AG04449 (cell line): Measurements from ENCODE around the gene XIRP2.

ENCODE experiments used
- CTCF ChIA-PET: fragments of 350-600 bp; formaldehyde crosslinking; extraction: SDS; loops from one replicate; lab custom pipeline; 2021; ENCODE audit warnings: antibody characterized with exemption; lab: Yijun Ruan, JAX
- POLR2A ChIA-PET: fragments of 400-600, 350-600 bp; formaldehyde crosslinking; extraction: SDS; loops from one replicate; lab custom pipeline; 2020; ENCODE audit warnings: antibody characterized with exemption, inconsistent platforms; lab: Yijun Ruan, JAX
- DNase-seq: peaks from one replicate; pipeline ENCODE4 v3.0.0-alpha.2; 2010; ENCODE audit warnings: low read depth, low spot score
- H3K4me3 ChIP-seq: 2 replicates; pipeline ENCODE4 v1.5.1; 2011; ENCODE audit warnings: low read depth, mild to moderate bottlenecking, control low read depth, low read length
- TF ChIP-seq, protein P1 (sequence below): IDR thresholded peaks from one replicate; pipeline ENCODE4 v1.5.1; 2011; ENCODE audit warnings: mild to moderate bottlenecking, moderate library complexity, low read length, control low read depth, inconsistent platforms; ENCODE audit not compliant: insufficient read depth; ENCODE audit errors: missing control alignments

The XIRP2 gene

DNA sequence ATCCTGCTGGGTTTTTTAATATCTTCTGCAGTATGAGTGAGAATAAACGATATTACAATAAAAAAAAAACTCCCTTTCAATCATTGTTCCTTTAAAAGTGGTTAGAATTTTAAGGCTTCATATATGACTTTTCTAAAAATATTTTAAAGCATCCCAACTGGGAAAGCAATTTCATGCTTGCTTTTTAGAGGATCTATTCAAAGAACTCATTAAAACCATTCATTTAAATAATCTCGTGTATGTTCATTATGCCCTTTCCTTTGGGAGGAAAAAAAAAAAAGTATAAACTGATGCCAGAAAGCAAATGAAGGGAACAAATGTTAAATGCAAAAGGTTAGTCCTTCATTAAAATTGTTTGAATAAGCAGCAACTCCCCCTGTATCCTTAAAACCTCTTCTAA, 81.2 kb downstream of the XIRP2 start:
- ChIA-PET POLR2A (no interaction called here), CTCF (no interaction called here)
- H3K4me3 ChIP-seq = no peak overlapping the region
- no peak for DNase-seq
- TF ChIP-seq, protein P1, sequence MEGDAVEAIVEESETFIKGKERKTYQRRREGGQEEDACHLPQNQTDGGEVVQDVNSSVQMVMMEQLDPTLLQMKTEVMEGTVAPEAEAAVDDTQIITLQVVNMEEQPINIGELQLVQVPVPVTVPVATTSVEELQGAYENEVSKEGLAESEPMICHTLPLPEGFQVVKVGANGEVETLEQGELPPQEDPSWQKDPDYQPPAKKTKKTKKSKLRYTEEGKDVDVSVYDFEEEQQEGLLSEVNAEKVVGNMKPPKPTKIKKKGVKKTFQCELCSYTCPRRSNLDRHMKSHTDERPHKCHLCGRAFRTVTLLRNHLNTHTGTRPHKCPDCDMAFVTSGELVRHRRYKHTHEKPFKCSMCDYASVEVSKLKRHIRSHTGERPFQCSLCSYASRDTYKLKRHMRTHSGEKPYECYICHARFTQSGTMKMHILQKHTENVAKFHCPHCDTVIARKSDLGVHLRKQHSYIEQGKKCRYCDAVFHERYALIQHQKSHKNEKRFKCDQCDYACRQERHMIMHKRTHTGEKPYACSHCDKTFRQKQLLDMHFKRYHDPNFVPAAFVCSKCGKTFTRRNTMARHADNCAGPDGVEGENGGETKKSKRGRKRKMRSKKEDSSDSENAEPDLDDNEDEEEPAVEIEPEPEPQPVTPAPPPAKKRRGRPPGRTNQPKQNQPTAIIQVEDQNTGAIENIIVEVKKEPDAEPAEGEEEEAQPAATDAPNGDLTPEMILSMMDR = no peak

DNA sequence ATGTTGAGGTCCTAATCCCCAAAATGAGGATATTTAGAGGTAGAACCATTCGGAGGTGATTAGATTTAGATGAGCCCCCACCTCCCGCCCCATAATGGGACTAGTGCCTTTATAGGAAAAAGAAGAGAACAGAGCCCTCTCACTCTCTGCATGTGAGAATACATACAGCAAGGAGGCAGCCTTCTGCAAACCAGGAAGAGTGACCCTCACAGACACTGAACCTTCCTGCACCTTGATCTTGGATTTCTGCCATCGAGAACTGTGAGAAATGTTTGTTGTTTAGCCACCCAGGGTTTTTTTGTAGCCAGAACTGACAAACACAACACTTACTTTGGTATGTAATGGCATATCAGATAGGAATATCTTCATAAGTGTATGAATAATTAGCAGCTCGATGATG, 83.7 kb downstream of the XIRP2 start:
- no peak for DNase-seq
- TF ChIP-seq, protein P1 = no peak
- H3K4me3 ChIP-seq = no peak overlapping the region
- ChIA-PET POLR2A (no interaction called here), CTCF (no interaction called here)

DNA sequence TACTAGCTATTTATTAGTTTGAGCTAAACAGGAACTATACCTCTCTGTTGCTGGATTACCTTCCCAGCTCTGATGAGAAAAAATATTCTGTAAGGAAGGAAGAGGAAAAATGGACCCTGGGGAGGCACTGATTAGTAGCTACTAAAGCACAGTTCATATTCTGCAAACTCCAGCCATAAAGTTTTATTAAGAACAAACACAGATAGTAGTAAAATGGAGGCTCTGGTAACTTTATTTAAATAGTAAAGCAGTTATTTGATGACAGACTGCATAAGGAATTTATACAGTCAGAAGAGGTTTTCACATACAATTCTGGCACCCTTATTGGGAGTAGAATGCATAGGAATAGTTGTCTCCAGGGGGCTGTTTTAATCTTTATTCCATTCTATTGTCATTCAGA, 84.1 kb downstream of the XIRP2 start:
- H3K4me3 ChIP-seq = no peak overlapping the region
- ChIA-PET POLR2A (no interaction called here), CTCF (no interaction called here)
- DNase-seq = no peak
- TF ChIP-seq, protein P1 = no peak

DNA sequence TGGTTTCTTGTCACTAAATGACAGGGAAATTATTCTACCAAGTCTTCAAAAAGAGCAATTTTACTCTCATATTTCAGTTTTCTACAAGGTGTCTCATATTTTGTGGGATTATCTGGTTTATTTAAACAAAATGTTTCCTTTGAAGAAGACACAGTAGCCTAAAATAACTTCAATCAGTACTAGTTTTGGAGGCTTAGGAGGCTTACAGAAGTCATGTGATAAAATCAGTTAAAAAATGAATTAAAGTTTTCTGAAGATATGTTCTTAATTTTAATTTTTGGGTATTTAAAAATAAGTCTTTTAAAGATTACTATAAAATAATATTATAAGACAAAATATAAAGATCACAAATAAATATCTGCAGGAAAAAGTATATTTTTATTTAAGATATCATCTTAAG, 95.9 kb downstream of the XIRP2 start:
- H3K4me3 ChIP-seq = no peak overlapping the region
- DNase-seq = no peak
- CTCF ChIA-PET = no interaction called here
- TF ChIP-seq, protein P1 = no peak
- POLR2A ChIA-PET = no interaction called here

DNA sequence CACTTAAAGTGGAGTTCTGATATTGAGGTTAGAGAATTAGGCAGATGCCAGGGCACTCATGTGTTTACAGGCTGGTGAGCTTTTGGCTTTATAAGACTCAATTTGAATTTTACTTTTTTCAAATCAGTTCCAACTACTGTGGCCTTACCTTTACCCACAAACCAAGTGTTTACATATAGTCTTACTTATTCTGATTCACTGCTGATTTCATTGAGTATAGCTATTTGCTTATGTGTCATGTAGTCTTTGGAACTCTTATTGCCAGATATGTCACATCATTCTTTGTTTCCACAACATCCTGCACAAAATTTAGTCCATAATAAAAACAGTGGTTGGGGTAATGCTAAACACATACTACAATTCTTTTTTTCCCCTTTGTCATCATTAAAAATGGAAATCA, 96.5 kb downstream of the XIRP2 start:
- DNase-seq = no peak
- TF ChIP-seq, protein P1 = no peak
- ChIA-PET CTCF (no interaction called here), POLR2A (no interaction called here)
- no peak overlapping the region for H3K4me3 ChIP-seq

DNA sequence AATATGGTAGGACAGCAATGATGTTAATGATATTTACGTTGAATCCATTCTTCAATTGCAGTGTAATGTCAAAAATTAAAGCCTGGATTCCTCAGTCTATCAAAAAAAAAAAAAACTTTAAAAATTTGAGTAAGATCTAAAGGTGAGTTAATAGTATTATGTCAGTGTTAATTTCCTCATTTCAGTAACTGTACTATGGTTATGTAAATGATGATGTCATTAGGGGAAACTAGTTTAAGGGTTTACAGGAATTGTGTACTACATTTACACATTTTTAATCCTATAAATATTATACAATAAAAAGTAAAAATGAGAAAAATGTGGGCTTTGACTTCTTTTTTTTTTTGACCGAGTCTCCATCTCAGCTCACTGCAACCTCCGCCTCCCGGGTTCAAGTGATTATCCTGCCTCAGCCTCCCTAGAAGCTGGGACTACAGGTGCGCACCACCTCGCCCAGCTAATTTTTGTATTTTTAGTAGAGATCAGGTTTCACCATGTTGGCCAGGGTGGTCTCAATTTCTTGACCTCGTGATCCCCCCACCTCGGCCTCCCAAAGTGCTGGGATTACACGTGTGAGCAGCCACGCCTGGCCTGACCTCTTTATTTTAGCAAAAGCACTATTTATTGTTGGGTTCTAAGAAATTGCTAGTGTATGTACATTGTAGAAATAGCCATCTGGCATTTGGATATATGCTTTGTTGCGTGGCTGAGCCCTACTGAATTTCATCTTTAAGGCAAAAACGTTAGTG, 106.5 kb downstream of the XIRP2 start:
- POLR2A ChIA-PET = no interaction called here
- CTCF ChIA-PET = no interaction called here
- DNase-seq = no peak
- H3K4me3 ChIP-seq = no peak overlapping the region
- TF ChIP-seq, protein P1 = no peak
